ENCODE measurements around the gene EPHB2.

EPHB2 gene

DNA sequence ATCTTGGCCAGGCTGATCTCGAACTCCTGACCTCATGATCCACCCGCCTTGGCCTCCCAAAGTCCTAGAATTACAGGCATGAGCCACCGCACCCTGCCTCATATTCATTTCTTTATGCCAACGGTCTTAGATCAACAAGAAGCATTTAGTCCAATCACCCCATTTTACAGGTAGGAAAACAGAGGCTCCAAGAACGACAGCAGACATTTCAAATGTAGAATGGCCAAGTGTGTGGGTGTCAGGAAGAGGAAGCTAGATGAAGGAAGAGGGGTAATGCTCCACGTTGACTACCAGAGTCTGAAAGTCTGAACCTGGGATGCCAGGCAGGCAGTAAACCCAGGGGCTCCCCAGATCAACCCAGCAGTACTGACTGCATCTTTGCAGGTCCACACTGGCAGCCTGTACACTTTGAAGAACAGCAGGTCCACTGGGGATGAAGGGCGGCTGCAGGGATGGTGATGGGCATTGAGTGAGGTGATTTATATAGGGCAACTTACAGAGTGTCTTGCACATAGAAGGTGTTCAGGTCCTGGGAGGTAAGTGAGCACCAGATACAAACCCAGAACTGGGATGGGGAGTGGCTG, 120.2 kb downstream of the EPHB2 start:
- Histone ChIP-seq H3K9ac (ENCODE audit: low read length) (no peak overlapping the region), H2BK15ac (ENCODE audit: low read depth, poor library complexity, severe bottlenecking) (no peak overlapping the region), H3K27ac (ENCODE audit: low read length, poor library complexity, severe bottlenecking) (no peak overlapping the region), H2BK120ac (ENCODE audit: low read depth, low read length) (no peak overlapping the region), H3K23ac (ENCODE audit: low read length in 2 of 2) (no peak overlapping the region), H3K79me1 (replicated peaks; ENCODE audit: low read length, poor library complexity, severe bottlenecking) (peaks cover 16% of the 10 kb centered on the region), H3K27me3 (ENCODE audit: control insufficient read depth in 1 of 2, insufficient read depth in 1 of 2, low read length in 2 of 2) (no peaks in the 10 kb centered on the region), H4K8ac (ENCODE audit: low read length) (no peak overlapping the region), H2AFZ (ENCODE audit: low read depth, low read length) (no peak overlapping the region), H2AK5ac (ENCODE audit: low read length, severe bottlenecking) (no peak overlapping the region), H3K4ac (ENCODE audit: low read depth in 1 of 2, low read length in 2 of 2) (peak overlapping the region in 1 of 2 experiments; percentile 21), H2BK5ac (ENCODE audit: low read depth, low read length, poor library complexity, severe bottlenecking) (no peak overlapping the region), H3K4me3 (ENCODE audit: insufficient read depth in 1 of 2, low read depth in 1 of 2, low read length in 2 of 2) (no peak overlapping the region), H3K4me2 (ENCODE audit: low read length, poor library complexity, severe bottlenecking) (no peak overlapping the region), H3K14ac (ENCODE audit: low read length in 2 of 2) (no peak overlapping the region), H2BK12ac (ENCODE audit: low read length in 2 of 2) (no peak overlapping the region), H3K4me1 (ENCODE audit: control insufficient read depth, insufficient read depth, low read depth, low read length) (peaks cover 49% of the 10 kb centered on the region), H4K91ac (ENCODE audit: low read length) (no peak overlapping the region), H3K9me3 (ENCODE audit: control insufficient read depth, low read length) (no peaks in the 10 kb centered on the region), H3K18ac (ENCODE audit: low read depth in 1 of 2, low read length in 2 of 2) (no peak overlapping the region), H3K36me3 (ENCODE audit: control insufficient read depth in 1 of 2, insufficient read depth in 2 of 2, low read depth in 1 of 2, low read length in 2 of 2) (no peaks in the 10 kb centered on the region)
- no peak for DNase-seq
- 77% methylated on average over 6 of the region's 7 CpGs for WGBS

DNA sequence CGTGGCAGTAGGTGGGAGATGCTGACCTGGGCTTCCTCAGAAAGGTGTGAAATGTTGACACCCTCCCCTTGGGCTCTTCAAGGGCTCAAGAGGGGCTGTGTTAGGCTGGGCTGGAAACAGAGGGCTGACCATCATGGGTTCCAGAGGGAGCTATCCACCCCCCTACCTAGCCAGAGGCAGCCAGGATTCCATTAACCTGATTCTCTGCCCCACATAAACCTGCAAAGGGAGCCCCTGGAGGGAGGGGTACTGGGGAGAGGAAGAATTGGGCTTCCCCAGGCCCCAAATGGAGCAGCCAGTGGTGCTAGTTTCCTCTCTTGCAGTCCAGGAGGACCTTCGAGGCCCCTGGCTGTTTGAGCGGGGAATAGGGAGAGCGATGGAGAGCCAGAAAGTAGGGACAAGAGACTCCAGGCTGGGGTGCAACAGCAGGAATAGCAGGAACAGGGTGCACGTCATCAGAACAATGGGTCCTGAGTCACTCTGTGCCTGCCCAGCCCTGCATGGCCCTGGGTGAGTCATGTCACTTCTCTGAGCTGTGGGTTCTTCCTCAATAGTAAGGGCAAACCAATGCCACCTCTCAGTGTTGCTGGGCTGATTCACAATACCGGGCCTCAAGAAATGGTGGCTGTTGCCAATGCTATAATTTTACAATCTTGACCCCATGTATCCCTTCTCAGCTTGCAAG, 121.2 kb downstream of the EPHB2 start:
- H2AK5ac ChIP-seq (ENCODE audit: low read length, severe bottlenecking) = peak overlapping the region; percentile 49
- peak; percentile 93 for DNase-seq
- peak overlapping the region; percentile 57 for H2BK120ac ChIP-seq (ENCODE audit: low read depth, low read length)
- peaks cover 0 to 1% of the 10 kb centered on the region in 2 experiments for H3K27me3 ChIP-seq (ENCODE audit: control insufficient read depth in 1 of 2, insufficient read depth in 1 of 2, low read length in 2 of 2)
- no peaks in the 10 kb centered on the region for H3K36me3 ChIP-seq (ENCODE audit: control insufficient read depth in 1 of 2, insufficient read depth in 2 of 2, low read depth in 1 of 2, low read length in 2 of 2)
- H3K4me2 ChIP-seq (ENCODE audit: low read length, poor library complexity, severe bottlenecking) = no peak overlapping the region
- no peak overlapping the region for H4K8ac ChIP-seq (ENCODE audit: low read length)
- H3K4ac ChIP-seq (ENCODE audit: low read depth in 1 of 2, low read length in 2 of 2) = no peak overlapping the region
- H2BK5ac ChIP-seq (ENCODE audit: low read depth, low read length, poor library complexity, severe bottlenecking) = no peak overlapping the region
- 48% methylated on average over 6 of the region's 6 CpGs for WGBS
- no peak overlapping the region for H3K4me3 ChIP-seq (ENCODE audit: insufficient read depth in 1 of 2, low read depth in 1 of 2, low read length in 2 of 2)
- H3K27ac ChIP-seq (ENCODE audit: low read length, poor library complexity, severe bottlenecking) = peak overlapping the region; percentile 43
- peak overlapping the region; percentile 49 for H3K9ac ChIP-seq (ENCODE audit: low read length)
- H2BK15ac ChIP-seq (ENCODE audit: low read depth, poor library complexity, severe bottlenecking) = peak overlapping the region; percentile 77
- H2BK12ac ChIP-seq (ENCODE audit: low read length in 2 of 2) = peak overlapping the region in 1 of 2 experiments; percentile 14
- no peak overlapping the region for H2AFZ ChIP-seq (ENCODE audit: low read depth, low read length)
- no peak overlapping the region for H4K91ac ChIP-seq (ENCODE audit: low read length)
- H3K23ac ChIP-seq (ENCODE audit: low read length in 2 of 2) = no peak overlapping the region
- H3K79me1 ChIP-seq (replicated peaks; ENCODE audit: low read length, poor library complexity, severe bottlenecking) = peaks cover 22% of the 10 kb centered on the region
- H3K18ac ChIP-seq (ENCODE audit: low read depth in 1 of 2, low read length in 2 of 2) = peak overlapping the region in 1 of 2 experiments; percentile 16
- peaks cover 52% of the 10 kb centered on the region for H3K4me1 ChIP-seq (ENCODE audit: control insufficient read depth, insufficient read depth, low read depth, low read length)
- H3K9me3 ChIP-seq (ENCODE audit: control insufficient read depth, low read length) = no peaks in the 10 kb centered on the region
- no peak overlapping the region for H3K14ac ChIP-seq (ENCODE audit: low read length in 2 of 2)

DNA sequence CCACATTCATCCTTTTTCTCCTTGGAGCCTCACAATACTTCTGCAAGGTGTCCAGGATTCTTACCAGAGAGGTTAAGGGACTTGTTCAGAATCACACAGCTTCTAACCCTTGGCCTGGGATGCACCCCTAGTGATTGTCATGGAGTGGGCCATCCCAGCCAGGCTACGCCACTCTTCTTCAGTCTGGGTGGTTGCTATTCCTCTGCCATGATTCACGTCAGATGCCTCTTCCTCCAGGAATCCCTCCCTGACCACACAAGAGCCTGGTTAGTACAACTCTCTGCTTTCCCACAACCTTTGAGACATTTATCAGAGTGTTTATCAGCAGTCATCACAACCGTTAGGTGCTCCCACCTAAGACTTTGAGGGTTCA, 121.8 kb downstream of the EPHB2 start:
- peaks cover 51% of the 10 kb centered on the region for H3K4me1 ChIP-seq (ENCODE audit: control insufficient read depth, insufficient read depth, low read depth, low read length)

DNA sequence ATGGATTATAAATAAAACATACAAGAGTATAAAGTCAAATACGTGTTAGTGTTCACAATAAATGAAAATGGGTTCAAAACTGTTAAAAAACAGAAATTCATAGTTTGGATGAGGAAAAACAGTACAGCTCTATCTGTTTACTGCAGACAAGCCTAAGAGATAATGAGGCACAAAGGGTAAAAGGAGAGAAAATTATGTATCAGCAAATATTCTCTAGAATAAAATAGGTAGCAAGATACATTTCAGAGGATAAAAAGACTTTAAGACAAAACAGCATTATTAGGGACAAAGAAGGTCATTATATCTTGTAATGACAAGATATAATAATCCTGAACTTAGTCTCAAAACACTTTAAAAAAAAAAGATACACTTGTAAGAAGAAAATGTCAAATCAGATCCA, 123.1 kb downstream of the EPHB2 start:
- Histone ChIP-seq H3K18ac (ENCODE audit: low read depth in 1 of 2, low read length in 2 of 2) (no peak overlapping the region), H3K4me2 (ENCODE audit: low read length, poor library complexity, severe bottlenecking) (no peak overlapping the region), H2BK12ac (ENCODE audit: low read length in 2 of 2) (no peak overlapping the region), H3K4ac (ENCODE audit: low read depth in 1 of 2, low read length in 2 of 2) (no peak overlapping the region), H3K79me1 (replicated peaks; ENCODE audit: low read length, poor library complexity, severe bottlenecking) (peaks cover 23% of the 10 kb centered on the region), H2AK5ac (ENCODE audit: low read length, severe bottlenecking) (no peak overlapping the region), H3K14ac (ENCODE audit: low read length in 2 of 2) (no peak overlapping the region), H3K23ac (ENCODE audit: low read length in 2 of 2) (no peak overlapping the region), H3K9ac (ENCODE audit: low read length) (no peak overlapping the region), H3K27me3 (ENCODE audit: control insufficient read depth in 1 of 2, insufficient read depth in 1 of 2, low read length in 2 of 2) (peaks cover 0 to 9% of the 10 kb centered on the region in 2 experiments), H2AFZ (ENCODE audit: low read depth, low read length) (no peak overlapping the region), H4K91ac (ENCODE audit: low read length) (no peak overlapping the region), H3K27ac (ENCODE audit: low read length, poor library complexity, severe bottlenecking) (no peak overlapping the region), H3K36me3 (ENCODE audit: control insufficient read depth in 1 of 2, insufficient read depth in 2 of 2, low read depth in 1 of 2, low read length in 2 of 2) (no peaks in the 10 kb centered on the region), H2BK15ac (ENCODE audit: low read depth, poor library complexity, severe bottlenecking) (no peak overlapping the region), H3K4me1 (ENCODE audit: control insufficient read depth, insufficient read depth, low read depth, low read length) (peaks cover 44% of the 10 kb centered on the region), H2BK120ac (ENCODE audit: low read depth, low read length) (no peak overlapping the region), H3K4me3 (ENCODE audit: insufficient read depth in 1 of 2, low read depth in 1 of 2, low read length in 2 of 2) (no peak overlapping the region), H3K9me3 (ENCODE audit: control insufficient read depth, low read length) (no peaks in the 10 kb centered on the region), H2BK5ac (ENCODE audit: low read depth, low read length, poor library complexity, severe bottlenecking) (no peak overlapping the region), H4K8ac (ENCODE audit: low read length) (no peak overlapping the region)
- no peak for DNase-seq
- 100% methylated on average over 1 of the region's 1 CpG for WGBS

More for the DNA sequence above, 121.8 kb downstream of the EPHB2 start:
- no peak overlapping the region for H3K4ac ChIP-seq (ENCODE audit: low read depth in 1 of 2, low read length in 2 of 2)
- no peak overlapping the region for H2BK120ac ChIP-seq (ENCODE audit: low read depth, low read length)
- no peak overlapping the region for H3K9ac ChIP-seq (ENCODE audit: low read length)
- 28% methylated on average over 2 of the region's 3 CpGs for WGBS
- peak overlapping the region in 1 of 2 experiments; percentile 48 for H3K18ac ChIP-seq (ENCODE audit: low read depth in 1 of 2, low read length in 2 of 2)
- H3K4me2 ChIP-seq (ENCODE audit: low read length, poor library complexity, severe bottlenecking) = no peak overlapping the region
- H2BK15ac ChIP-seq (ENCODE audit: low read depth, poor library complexity, severe bottlenecking) = no peak overlapping the region
- H3K23ac ChIP-seq (ENCODE audit: low read length in 2 of 2) = no peak overlapping the region
- no peak overlapping the region for H2BK5ac ChIP-seq (ENCODE audit: low read depth, low read length, poor library complexity, severe bottlenecking)
- peaks cover 0 to 7% of the 10 kb centered on the region in 2 experiments for H3K27me3 ChIP-seq (ENCODE audit: control insufficient read depth in 1 of 2, insufficient read depth in 1 of 2, low read length in 2 of 2)
- no peak overlapping the region for H2AFZ ChIP-seq (ENCODE audit: low read depth, low read length)
- H2BK12ac ChIP-seq (ENCODE audit: low read length in 2 of 2) = no peak overlapping the region
- H3K36me3 ChIP-seq (ENCODE audit: control insufficient read depth in 1 of 2, insufficient read depth in 2 of 2, low read depth in 1 of 2, low read length in 2 of 2) = no peaks in the 10 kb centered on the region
- peaks cover 24% of the 10 kb centered on the region for H3K79me1 ChIP-seq (replicated peaks; ENCODE audit: low read length, poor library complexity, severe bottlenecking)
- no peaks in the 10 kb centered on the region for H3K9me3 ChIP-seq (ENCODE audit: control insufficient read depth, low read length)
- H3K27ac ChIP-seq (ENCODE audit: low read length, poor library complexity, severe bottlenecking) = peak overlapping the region; percentile 14
- DNase-seq = peak; percentile 76
- no peak overlapping the region for H3K14ac ChIP-seq (ENCODE audit: low read length in 2 of 2)
- no peak overlapping the region for H4K8ac ChIP-seq (ENCODE audit: low read length)
- H4K91ac ChIP-seq (ENCODE audit: low read length) = no peak overlapping the region
- H3K4me3 ChIP-seq (ENCODE audit: insufficient read depth in 1 of 2, low read depth in 1 of 2, low read length in 2 of 2) = no peak overlapping the region
- H2AK5ac ChIP-seq (ENCODE audit: low read length, severe bottlenecking) = peak overlapping the region; percentile 12

All from mesenchymal stem cell (in vitro differentiated cells and primary cell).